ENCODE data around the gene ABCC3.

ABCC3 gene

DNA sequence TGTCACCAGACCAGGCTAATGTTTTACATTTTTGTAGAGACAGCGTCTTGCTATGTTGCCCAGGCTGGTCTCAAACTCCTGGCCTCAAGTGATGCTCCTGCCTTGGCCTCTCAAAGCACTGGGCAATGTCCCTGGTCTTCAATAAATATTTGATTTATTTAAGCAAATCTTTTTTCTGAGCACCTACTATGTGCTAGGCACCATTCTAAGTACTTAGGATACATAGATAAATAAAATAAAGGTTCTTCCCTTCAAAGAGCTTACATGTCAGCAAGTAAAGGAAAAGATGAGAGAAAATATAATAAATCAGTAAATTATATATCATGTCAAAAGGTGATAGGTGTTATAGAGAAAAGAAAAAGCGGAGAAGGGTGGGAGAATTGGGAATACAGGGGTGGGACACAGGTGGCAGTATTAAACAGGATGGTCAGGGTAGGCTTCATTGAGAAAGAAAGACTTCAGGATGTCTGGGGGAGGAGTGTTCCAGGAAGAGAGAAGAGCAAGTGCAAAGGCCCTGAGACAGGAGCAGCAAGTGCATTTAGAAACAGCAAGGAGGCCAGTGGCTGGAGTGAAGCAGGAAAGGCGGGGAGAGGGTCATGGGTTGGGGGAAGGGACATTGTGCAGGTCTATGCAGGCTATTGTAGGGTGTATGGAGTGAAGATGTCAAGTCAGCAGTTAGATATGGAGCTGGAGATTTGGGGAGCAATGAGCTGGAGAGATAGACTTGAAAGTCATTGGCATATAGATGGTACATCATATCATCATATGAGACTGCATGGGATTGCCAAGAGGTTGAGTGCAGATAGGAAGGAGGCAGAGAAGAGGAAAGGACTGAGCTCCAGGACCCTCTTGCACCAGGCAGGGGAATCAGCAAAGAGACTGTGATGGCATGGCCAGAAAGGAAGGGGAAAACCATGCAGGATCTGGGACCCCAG lies 11.3 kb downstream of the ABCC3 start:
- DNase-seq = no peak

DNA sequence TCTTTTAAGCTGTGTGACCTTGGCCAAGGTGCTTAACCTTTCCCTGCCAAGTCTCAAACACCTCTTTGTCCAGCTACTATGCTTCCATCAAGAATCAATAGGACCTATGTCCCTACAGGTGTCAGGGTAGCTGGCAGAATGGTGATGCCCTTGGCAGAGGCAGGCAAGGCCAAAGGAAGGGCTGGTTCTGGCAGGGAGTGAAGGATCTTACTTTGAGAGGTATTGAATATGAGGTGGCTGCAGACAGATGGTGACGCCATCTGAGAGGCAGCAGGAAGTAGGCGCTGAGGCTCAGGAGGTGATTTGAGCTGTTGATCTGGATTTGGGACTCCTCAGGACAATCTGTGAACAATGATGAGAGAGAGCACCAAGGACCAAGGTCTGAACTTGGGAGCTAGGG lies 12.5 kb downstream of the ABCC3 start:
- no peak for DNase-seq

DNA sequence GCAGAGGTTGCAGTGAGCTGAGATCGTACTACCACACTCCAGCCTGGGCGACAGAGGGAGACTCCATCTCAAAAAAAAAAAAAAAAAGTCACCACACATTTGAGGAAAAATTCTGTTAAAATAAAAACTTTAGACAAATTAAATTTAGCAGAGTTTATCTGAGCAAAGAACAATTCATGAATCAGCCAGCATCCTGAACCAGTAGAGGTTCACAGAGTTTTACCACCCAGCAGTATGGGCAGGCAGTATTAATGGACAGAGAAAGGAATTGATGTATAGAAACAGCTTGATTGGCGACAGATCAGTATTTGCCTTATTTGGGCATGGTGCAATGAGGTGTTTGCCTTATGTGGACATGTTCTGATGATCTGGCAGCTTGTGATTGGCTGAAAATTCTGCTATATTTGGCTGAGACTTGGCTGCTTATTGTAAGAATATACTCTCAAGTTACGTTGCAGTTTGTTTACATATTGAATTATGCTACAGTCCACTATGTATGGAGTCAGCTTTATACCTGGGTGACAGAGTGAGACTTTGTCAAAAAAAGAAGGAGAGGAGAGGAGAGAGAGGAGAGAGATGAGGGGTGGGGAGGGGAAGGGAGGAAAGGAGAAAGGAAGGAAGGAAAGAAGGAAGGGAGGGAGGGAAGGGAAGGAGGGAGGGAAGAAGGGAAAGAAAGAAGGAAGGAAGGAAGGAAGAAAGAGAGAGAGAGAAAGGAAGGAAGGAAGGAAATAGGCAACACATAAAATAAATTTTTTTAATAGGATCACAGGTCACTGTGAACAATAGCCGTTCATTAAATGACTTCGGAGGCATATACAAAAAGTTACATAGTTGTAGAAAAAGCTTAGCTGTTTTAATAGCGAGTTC lies 14.6 kb downstream of the ABCC3 start:
- DNase-seq = no peak

DNA sequence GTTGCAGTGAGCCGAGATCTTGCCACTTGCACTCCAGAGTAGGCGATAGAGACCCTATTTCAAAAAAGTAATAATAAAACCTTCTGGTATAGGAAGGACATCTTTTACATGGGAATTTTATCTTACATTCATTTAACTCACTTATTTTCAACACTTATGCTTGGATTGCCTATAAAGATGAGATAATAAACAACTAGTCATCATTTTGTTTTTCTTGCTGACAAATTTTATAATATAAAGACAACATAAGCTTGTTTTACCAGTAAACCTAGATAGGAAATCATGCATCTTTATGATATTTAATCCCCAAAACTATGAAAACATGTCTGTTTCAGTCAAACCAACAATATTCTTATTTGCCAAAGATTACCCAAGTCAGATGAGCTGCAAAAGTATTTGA lies 17.0 kb downstream of the ABCC3 start:
- DNase-seq = no peak

DNA sequence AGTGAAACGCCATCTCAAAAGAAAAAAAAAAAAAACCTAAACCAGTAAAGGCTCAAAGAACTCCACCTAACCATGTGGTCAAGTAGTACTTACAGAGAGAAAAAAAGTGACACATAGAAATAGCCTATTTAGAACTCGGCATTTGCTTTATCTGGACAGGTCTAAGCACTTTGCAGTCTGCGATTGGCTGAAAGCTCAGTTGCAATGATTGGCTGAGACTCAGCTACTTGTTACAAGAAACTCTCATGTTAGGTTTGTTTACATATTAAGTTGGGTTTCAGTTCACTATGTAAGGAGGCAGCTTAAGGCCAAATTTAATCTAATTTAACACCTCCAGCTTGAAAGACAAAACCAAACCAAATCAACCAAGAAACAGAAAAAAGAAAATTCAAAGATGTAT lies 19.1 kb downstream of the ABCC3 start:
- DNase-seq = no peak

DNA sequence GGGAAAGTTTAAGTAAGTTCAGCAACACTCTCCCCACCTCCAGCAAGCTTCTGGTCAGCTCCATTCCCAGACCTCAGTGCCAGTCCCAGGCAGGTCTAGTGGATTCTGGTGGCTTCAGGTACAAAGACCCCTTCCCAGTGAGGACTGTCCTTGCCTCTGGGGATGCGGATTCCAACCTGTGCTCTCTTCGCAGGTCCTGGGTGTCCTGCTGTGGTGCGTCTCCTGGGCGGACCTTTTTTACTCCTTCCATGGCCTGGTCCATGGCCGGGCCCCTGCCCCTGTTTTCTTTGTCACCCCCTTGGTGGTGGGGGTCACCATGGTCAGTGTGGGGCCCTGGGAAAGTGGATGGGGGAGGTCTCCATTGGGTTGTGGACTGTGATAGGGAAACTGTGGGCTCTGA lies 21.8 kb downstream of the ABCC3 start:
- DNase-seq = no peak

DNA sequence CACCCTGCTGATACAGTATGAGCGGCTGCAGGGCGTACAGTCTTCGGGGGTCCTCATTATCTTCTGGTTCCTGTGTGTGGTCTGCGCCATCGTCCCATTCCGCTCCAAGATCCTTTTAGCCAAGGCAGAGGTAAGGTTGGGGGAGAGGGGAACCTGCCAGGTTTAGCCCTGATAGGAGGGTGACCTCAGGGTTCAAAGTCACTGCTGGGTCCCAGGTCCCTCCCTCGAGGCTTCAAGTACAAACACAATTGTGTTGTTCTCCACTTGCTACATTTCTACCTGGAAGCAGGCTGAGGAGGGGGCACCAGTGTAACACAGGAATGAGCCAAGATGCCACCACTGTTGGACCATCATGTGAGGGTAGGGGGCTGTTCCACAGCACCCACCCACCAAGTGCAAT lies 22.4 kb downstream of the ABCC3 start:
- DNase-seq = no peak

DNA sequence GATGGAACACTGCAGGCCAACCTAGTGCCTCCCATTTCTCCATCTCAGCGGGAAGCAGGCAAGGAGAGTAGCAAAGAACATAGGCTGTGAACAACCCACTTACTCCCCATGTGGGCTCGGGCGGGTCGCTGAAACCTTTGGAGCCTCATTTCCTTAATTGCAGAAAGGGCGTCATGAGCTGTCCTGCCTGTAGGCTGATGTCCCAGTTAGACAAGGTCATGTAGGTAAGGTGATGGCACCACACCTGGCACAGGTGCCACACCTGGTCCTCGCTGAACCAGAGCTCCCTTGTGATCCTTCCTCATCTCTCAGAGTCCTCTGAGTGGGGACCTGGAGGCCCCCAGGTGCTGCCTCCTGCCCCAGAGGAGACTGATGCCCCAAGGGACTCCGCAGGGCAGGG lies 22.9 kb downstream of the ABCC3 start:
- DNase-seq = no peak

DNA sequence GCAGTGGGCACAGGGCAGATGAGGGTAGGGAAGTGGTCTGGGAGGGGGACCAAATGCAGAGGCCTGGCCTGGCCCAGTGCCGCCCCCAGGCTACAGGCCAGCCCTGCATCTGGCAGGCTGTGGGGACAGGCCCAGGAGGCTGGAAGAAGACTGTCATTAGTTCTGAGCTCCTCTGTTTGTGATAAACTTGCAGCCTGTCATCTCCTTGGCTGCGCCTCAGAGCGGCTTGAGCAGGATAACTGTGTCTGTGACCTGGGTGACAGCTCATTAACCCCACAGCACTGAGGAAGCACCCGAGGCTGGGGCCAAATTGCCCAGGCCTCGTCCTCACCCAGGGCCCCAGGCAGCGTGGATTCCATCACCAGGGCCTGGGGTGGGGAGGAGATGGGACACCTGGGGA lies 23.9 kb downstream of the ABCC3 start:
- DNase-seq = no peak

DNA sequence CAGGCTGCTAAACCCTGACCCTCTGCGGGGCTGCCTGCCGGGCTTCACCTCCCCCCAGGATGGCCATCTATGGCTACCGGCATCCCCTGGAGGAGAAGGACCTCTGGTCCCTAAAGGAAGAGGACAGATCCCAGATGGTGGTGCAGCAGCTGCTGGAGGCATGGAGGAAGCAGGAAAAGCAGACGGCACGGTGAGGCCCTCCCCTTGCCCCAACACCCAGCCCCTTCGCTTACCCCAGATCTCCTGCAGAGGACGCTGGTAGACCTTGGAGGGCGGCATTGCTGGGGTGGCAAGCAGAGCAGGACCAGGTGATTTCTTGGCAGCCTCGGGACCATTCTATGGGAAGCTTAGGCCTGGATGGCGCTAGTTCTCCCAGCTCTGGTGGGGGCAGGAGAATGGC lies 24.5 kb downstream of the ABCC3 start:
- DNase-seq = no peak

DNA sequence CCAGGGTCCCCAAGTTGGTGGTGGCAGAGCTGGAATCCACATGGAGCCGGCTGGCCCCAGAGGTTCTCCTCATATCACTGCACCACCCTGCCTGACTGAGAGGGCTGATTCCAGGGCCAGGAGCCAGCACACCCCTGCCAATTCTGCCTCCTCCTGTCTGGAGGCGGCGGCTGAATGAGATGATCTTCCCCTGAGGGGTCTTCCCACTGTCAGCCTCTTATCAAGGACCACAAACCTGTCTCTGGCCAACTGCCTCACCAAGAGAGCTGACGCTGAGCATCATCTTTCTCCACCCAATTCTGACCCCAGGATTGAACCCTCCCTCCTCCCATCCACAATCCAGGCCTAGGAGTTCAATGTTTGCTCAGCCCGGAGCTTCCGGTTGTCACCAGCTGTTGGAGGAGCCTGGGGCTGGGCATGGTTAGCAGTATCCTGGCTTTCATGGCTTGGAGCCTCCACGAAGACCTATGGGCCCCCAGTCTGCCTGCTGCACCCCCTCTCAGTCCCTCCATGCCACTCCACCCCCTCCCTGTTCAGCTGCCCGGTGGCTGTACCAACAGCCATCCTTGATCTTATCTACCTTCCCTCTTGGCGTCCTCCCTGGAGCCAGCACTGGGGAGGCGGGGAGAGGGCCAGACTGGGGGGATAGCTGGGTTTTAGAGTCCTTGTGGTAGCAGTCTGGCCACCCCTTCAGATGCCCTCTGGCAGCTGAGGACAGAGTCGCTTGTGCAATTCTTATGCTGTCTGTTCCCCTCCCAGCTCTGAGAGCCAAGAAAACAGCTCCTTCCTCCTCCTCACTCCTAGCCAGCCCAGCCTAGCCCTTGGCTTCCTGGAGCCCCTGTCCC lies 25.6 kb downstream of the ABCC3 start:
- DNase-seq = no peak

DNA sequence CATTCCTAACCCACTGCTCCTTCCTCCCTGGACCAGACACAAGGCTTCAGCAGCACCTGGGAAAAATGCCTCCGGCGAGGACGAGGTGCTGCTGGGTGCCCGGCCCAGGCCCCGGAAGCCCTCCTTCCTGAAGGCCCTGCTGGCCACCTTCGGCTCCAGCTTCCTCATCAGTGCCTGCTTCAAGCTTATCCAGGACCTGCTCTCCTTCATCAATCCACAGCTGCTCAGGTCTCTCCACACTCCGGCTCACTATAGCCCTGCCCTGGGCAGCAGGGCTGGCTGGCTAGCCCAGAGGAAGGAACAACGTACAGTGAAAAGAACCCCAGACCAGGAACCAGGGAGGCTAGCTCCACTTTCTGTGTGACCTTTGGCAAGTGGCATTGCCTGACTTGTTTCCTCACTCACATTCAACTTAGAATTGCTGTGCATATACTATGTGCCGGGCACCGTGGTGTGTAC lies 26.2 kb downstream of the ABCC3 start:
- DNase-seq = no peak

DNA sequence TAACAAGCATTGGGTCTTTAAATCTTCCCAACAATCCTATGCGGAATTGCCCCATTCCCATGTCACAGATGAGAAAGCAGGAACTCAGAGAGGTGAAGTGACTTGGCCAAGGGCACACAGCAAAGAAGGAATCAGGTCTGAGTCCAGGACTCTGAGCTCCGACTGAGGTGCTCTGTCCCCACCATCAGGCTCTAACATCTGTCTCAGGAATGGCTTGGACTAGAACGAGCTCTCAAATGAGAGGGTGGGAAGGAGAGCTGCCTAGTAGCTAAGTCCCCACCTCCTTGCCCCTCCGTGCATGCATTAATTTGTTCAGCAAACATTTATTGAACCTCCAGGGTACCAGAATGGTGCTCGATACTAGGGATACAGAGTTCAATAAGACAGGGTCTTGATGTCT lies 26.7 kb downstream of the ABCC3 start:
- no peak for DNase-seq

DNA sequence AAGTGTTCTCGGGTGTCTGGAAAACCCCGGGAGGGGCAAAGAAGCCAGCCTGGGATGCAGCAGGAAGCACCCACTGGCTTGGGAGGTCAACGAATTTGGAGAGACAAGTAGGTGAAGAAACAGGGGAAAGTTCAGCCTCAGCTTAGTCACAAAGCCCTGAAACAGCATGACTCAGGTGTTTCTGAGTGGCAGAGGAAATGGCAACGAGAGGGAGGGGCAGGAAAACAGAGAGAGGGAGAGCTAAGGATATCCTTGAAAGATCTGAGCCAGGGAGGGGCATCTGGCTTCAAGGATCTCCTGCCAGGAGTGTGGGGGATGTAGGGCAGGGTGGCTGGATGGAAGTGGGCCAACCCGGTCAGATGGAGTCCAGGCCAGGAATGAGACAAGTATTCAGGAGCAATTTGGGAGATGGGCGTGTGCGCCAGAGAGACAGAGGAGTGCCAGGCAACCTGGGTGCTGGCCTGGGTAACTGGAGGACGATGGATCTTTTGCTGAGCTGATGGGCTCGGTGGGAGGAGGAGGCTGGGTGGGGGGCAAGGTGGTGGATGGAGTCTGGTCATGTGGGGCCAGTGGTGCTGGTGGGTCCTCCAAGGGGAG lies 27.2 kb downstream of the ABCC3 start:
- DNase-seq = peak; percentile 52 to 53

DNA sequence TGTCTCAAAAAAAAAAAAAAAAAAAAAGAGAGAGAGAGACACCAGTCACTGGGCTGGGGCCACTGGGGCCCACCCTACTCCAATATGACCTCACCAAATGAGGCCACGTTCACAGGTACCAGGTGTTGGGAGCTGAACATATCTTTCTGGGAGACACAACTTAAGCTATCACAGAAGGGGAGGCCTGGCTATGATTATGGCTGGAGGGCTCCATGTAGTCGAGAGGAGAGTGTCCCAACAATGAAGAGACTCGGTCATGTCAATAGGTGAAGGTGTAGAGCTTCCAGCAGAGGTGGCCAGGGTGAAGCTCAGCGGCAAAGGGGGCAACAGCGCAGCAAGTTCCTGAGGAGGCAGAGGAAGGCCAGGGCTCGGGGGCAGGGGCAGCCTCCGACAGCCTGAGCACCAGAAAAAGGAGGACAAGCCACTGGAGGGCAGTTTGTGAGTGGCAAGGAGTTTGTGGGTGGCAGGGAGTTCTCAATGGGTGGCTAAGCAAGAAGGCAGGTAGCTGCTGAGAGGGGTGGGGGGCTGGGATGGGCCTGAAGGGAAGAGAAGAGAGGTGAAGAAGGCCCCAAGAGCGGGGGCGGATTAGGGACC lies 28.0 kb downstream of the ABCC3 start:
- no peak for DNase-seq

DNA sequence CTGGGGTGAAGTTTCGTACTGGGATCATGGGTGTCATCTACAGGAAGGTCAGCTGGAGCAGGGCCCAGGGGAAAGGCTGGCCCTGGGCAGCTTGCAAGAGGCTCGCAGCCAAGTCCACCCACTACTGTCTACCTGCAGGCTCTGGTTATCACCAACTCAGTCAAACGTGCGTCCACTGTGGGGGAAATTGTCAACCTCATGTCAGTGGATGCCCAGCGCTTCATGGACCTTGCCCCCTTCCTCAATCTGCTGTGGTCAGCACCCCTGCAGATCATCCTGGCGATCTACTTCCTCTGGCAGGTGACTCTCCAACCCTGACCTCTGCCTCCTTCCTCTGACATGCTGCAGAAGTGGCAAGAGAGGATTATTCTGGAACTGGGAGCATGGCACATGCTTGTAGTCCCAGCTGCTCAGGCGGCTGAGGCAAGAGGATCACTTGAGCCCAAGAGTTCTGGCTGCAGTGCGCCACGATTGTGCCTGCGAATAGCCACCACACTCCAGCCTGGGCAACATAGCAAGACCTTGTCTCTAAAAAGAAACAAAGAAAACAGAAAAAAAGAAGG lies 29.2 kb downstream of the ABCC3 start:
- no peak for DNase-seq

DNA sequence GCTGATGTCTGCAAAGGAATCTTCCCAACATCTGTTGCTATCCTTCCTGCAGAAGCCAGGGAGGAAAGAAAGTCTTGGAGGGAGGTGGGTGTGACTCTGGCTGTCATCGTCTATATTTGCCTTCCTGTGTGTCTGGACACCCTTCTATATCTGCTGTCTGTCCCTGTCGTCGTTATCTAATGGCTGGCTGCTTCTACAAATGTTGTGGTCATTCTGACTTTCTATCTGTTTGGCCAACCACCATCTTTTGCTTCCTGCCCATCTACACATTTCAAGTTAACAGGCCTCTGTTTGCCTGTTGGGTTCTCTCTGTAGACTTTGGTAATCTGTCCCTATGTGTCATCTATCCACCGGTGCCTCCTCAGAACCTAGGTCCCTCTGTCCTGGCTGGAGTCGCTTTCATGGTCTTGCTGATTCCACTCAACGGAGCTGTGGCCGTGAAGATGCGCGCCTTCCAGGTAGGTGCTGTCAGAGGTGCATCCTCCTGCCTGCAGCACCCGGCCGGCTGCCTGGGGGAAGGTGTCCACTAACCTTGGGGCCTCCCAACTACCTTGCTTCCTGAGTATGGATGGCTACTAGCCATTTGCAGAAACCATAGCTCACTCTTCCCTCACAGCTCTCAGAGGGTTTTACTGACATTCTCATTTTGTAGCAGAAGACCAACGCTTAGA lies 30.2 kb downstream of the ABCC3 start:
- no peak for DNase-seq

DNA sequence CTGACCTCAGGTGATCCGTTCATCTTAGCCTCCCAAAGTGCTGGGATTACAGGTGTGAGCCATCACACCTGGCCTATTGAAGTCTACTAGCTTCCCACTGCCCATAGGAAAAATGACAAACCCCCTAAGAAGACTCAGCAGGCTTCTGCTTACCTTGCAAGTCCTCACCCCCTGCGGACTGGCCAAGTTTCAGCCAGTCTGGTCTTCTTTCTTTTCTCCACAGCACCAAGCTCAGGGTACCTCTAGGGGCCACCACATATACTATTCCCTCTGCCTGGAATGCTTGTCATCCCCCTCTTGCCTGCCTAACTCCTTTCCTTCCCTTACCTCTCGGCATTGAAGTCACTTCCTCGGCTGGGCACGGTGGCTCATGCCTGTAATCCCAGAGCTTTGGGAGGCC lies 31.2 kb downstream of the ABCC3 start:
- no peak for DNase-seq

DNA sequence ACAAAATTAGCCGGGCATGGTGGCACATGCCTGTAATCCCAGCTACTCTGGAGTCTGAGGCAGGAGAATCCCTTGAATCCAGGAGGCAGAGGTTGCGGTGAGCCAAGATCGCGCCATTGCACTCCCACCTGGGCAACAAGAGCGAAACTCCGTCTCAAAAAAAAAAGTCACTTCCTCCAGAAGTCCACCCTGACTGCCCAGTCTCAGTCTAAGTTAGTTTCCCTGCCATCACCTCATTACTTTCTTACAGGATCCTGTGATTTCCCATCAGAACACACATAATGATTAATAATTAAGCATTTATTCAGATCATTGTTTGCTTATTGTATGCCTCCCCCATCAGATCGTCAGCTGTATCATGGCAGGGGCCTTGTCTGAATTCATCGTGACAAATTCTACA lies 31.6 kb downstream of the ABCC3 start:
- DNase-seq = no peak

DNA sequence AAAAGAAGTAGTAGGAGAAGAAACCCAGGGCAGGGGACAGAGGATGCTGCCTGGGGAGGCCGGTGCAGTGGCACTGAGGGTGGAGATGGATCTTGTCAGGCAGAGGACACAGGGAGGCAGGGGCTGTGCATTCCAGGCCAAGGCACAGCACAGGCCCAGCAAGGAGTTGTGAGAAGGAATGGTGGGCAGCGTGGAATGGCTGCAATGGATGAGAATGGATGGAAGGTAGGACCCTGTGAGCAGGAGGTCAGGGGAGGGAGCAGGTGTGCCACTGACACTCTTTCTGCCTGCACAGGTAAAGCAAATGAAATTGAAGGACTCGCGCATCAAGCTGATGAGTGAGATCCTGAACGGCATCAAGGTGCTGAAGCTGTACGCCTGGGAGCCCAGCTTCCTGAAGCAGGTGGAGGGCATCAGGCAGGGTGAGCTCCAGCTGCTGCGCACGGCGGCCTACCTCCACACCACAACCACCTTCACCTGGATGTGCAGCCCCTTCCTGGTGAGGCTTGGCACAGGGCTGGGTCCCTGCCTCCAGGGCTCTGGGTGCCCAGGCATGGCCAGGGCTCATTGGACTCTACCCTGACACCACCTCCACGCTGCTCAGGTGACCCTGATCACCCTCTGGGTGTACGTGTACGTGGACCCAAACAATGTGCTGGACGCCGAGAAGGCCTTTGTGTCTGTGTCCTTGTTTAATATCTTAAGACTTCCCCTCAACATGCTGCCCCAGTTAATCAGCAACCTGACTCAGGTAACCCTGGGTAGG lies 32.8 kb downstream of the ABCC3 start:
- DNase-seq = no peak
